Gastrocnemius medialis (tissue), 4 donors: ENCODE data around the gene CCDC187.

Source experiments
- POLR2A ChIP-seq, 2 donors: fragments of 450-650 bp; IDR thresholded peaks; one replicate each; pipeline ENCODE4 v1.6.1; 2017; ENCODE audit warnings: antibody characterized with exemption in 2 of 2, mild to moderate bottlenecking in 2 of 2, moderate library complexity in 2 of 2
- TF ChIP-seq, protein P1 (sequence below), 5 experiments: fragments of 450-650 bp in 3 of 5; fragments of 200-600 bp in 2 of 5; sonication (generic) in 2 of 5; IDR thresholded peaks in 4 of 5; conservative IDR thresholded peaks in 1 of 5; 1 replicate in 4 of 5; 2 replicates in 1 of 5; pipeline ENCODE4 v1.5.1; 2016 to 2019; ENCODE audit warnings: antibody characterized with exemption in 5 of 5, mild to moderate bottlenecking in 3 of 5, moderate library complexity in 3 of 5

DNA sequence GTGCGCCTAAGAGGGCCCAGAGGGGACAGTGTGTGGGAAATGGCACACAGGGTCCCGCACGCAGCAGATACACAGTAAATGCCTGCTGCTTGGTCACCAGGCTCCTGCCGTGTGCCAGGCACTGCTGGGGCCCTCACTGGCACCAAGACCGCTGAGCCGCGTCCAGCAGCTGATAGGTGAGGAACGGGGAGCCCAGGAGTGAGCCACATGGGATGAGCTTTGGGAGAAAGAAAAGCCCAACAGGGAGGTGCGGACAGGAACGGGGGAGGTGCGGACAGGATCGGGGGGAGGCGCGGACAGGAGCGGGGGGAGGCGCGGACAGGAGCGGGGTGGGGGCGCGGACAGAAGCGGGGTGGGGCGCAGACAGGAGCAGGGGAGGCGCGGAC is 40.0 kb upstream of the CCDC187 start:
- no peak for TF ChIP-seq POLR2A (IDR thresholded peaks at IDR 0.05)
- TF ChIP-seq, protein P1, sequence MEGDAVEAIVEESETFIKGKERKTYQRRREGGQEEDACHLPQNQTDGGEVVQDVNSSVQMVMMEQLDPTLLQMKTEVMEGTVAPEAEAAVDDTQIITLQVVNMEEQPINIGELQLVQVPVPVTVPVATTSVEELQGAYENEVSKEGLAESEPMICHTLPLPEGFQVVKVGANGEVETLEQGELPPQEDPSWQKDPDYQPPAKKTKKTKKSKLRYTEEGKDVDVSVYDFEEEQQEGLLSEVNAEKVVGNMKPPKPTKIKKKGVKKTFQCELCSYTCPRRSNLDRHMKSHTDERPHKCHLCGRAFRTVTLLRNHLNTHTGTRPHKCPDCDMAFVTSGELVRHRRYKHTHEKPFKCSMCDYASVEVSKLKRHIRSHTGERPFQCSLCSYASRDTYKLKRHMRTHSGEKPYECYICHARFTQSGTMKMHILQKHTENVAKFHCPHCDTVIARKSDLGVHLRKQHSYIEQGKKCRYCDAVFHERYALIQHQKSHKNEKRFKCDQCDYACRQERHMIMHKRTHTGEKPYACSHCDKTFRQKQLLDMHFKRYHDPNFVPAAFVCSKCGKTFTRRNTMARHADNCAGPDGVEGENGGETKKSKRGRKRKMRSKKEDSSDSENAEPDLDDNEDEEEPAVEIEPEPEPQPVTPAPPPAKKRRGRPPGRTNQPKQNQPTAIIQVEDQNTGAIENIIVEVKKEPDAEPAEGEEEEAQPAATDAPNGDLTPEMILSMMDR (IDR thresholded peaks at IDR 0.05 in 4 of 5, conservative IDR thresholded peaks at IDR 0.05 in 1 of 5), result no peak
